Stimulated activated naive CD8-positive, alpha-beta T cell treated with anti-CD3 and anti-CD28 coated beads, Interleukin-15, Interleukin-2, amounts not matched to agents 100 ng/mL and 50 ng/mL, for 24 hours (primary cell): ENCODE measurements around the gene UTP4.
"Not testable (repeated sequence)": the region's sequence is repeated elsewhere in the genome, so short reads cannot be mapped to it uniquely, and the experiment has no call there.

ENCODE experiments used
- H3K27ac Mint-ChIP-seq: one replicate; pipeline ENCODE4 v1.8.0; 2021; ENCODE audit warnings: mild to moderate bottlenecking, mixed read lengths
- H3K27me3 Mint-ChIP-seq: one replicate; pipeline ENCODE4 v1.8.0; 2021; ENCODE audit warnings: mixed read lengths
- H3K36me3 Mint-ChIP-seq: one replicate; pipeline ENCODE4 v1.8.0; 2021; ENCODE audit warnings: low read depth, mixed read lengths
- H3K4me1 Mint-ChIP-seq: one replicate; pipeline ENCODE4 v1.8.0; 2021; ENCODE audit warnings: low read depth, mixed read lengths
- H3K4me3 Mint-ChIP-seq: one replicate; pipeline ENCODE4 v1.8.0; 2021; ENCODE audit warnings: mild to moderate bottlenecking, mixed read lengths
- H3K9me3 Mint-ChIP-seq: one replicate; pipeline ENCODE4 v1.8.0; 2021; ENCODE audit warnings: mixed read lengths

Gene UTP4

GRCh38 chr16:69133373-69133954 lies 1.0 kb downstream of the UTP4 start:
- peaks cover 56% of the 10 kb centered on the region for H3K36me3 Mint-ChIP-seq
- H3K27ac Mint-ChIP-seq: peak overlapping the region; percentile 94
- H3K4me1 Mint-ChIP-seq: peaks cover 60% of the 10 kb centered on the region
- peak overlapping the region; percentile 97 for H3K4me3 Mint-ChIP-seq
- no peaks in the 10 kb centered on the region for H3K9me3 Mint-ChIP-seq
- no peaks in the 10 kb centered on the region for H3K27me3 Mint-ChIP-seq

- no peaks in the 10 kb centered on the region for H3K27me3 Mint-ChIP-seq
- peaks cover 28% of the 10 kb centered on the region for H3K4me1 Mint-ChIP-seq
- peaks cover 81% of the 10 kb centered on the region for H3K36me3 Mint-ChIP-seq
- no peak overlapping the region for H3K4me3 Mint-ChIP-seq
- no peak overlapping the region for H3K27ac Mint-ChIP-seq
- no peaks in the 10 kb centered on the region for H3K9me3 Mint-ChIP-seq
These were observed 6.2 kb downstream of the UTP4 start for GRCh38 chr16:69138608-69139007.

GRCh38 chr16:69139464-69139863 lies 7.0 kb downstream of the UTP4 start:
- H3K27ac Mint-ChIP-seq, H3K27me3 Mint-ChIP-seq, H3K4me3 Mint-ChIP-seq, H3K9me3 Mint-ChIP-seq: not testable (repeated sequence)
- Mint-ChIP-seq H3K4me1 (peaks cover 20% of the 10 kb centered on the region), H3K36me3 (peaks cover 77% of the 10 kb centered on the region)

GRCh38 chr16:69141014-69141413 lies 8.6 kb downstream of the UTP4 start:
- peaks cover 82% of the 10 kb centered on the region for H3K36me3 Mint-ChIP-seq

GRCh38 chr16:69141936-69142335 lies 9.5 kb downstream of the UTP4 start:
- H3K4me3 Mint-ChIP-seq: no peak overlapping the region
- peaks cover 81% of the 10 kb centered on the region for H3K36me3 Mint-ChIP-seq
- peak overlapping the region; percentile 9 for H3K27ac Mint-ChIP-seq
- no peaks in the 10 kb centered on the region for H3K9me3 Mint-ChIP-seq
- H3K4me1 Mint-ChIP-seq: peaks cover 3% of the 10 kb centered on the region
- H3K27me3 Mint-ChIP-seq: no peaks in the 10 kb centered on the region

More at GRCh38 chr16:69141014-69141413, 8.6 kb downstream of the UTP4 start:
- Mint-ChIP-seq H3K4me3 (no peak overlapping the region), H3K27ac (no peak overlapping the region), H3K4me1 (peaks cover 13% of the 10 kb centered on the region), H3K9me3 (no peaks in the 10 kb centered on the region), H3K27me3 (no peaks in the 10 kb centered on the region)

- H3K9me3 Mint-ChIP-seq: no peaks in the 10 kb centered on the region
- H3K36me3 Mint-ChIP-seq: peaks cover 74% of the 10 kb centered on the region
- H3K4me1 Mint-ChIP-seq: no peaks in the 10 kb centered on the region
- H3K27ac Mint-ChIP-seq: no peak overlapping the region
- no peaks in the 10 kb centered on the region for H3K27me3 Mint-ChIP-seq
- no peak overlapping the region for H3K4me3 Mint-ChIP-seq
These were observed 10.7 kb downstream of the UTP4 start for GRCh38 chr16:69143116-69143515.

- peaks cover 66% of the 10 kb centered on the region for H3K36me3 Mint-ChIP-seq
- no peaks in the 10 kb centered on the region for H3K27me3 Mint-ChIP-seq
- H3K4me3 Mint-ChIP-seq: no peak overlapping the region
- no peaks in the 10 kb centered on the region for H3K9me3 Mint-ChIP-seq
- no peaks in the 10 kb centered on the region for H3K4me1 Mint-ChIP-seq
- no peak overlapping the region for H3K27ac Mint-ChIP-seq
These were observed 13.2 kb downstream of the UTP4 start for GRCh38 chr16:69145658-69146057.

GRCh38 chr16:69149621-69150020 lies 17.2 kb downstream of the UTP4 start:
- not testable (repeated sequence) for H3K27me3 Mint-ChIP-seq, H3K9me3 Mint-ChIP-seq, H3K4me3 Mint-ChIP-seq, H3K4me1 Mint-ChIP-seq, H3K27ac Mint-ChIP-seq
- H3K36me3 Mint-ChIP-seq: peaks cover 65% of the 10 kb centered on the region

- Mint-ChIP-seq H3K9me3 (no peaks in the 10 kb centered on the region), H3K36me3 (peaks cover 67% of the 10 kb centered on the region), H3K4me3 (no peak overlapping the region), H3K27me3 (no peaks in the 10 kb centered on the region), H3K27ac (no peak overlapping the region), H3K4me1 (no peaks in the 10 kb centered on the region)
These were observed 17.9 kb downstream of the UTP4 start for GRCh38 chr16:69150146-69150865.

GRCh38 chr16:69157196-69157595 lies 24.7 kb downstream of the UTP4 start:
- Mint-ChIP-seq H3K27me3 (no peaks in the 10 kb centered on the region), H3K4me3 (no peak overlapping the region), H3K27ac (peak overlapping the region; percentile 45), H3K4me1 (peaks cover 21% of the 10 kb centered on the region), H3K36me3 (peaks cover 72% of the 10 kb centered on the region), H3K9me3 (no peaks in the 10 kb centered on the region)

GRCh38 chr16:69160192-69160591 lies 27.7 kb downstream of the UTP4 start:
- Mint-ChIP-seq H3K4me1 (peaks cover 36% of the 10 kb centered on the region), H3K9me3 (no peaks in the 10 kb centered on the region), H3K27ac (no peak overlapping the region), H3K4me3 (no peak overlapping the region), H3K27me3 (no peaks in the 10 kb centered on the region), H3K36me3 (peaks cover 72% of the 10 kb centered on the region)

GRCh38 chr16:69165584-69165983 lies 33.1 kb downstream of the UTP4 start:
- no peaks in the 10 kb centered on the region for H3K27me3 Mint-ChIP-seq
- H3K27ac Mint-ChIP-seq: peak overlapping the region; percentile 92
- no peak overlapping the region for H3K4me3 Mint-ChIP-seq
- peaks cover 80% of the 10 kb centered on the region for H3K36me3 Mint-ChIP-seq
- peaks cover 59% of the 10 kb centered on the region for H3K4me1 Mint-ChIP-seq
- no peaks in the 10 kb centered on the region for H3K9me3 Mint-ChIP-seq

GRCh38 chr16:69166221-69166833 lies 33.9 kb downstream of the UTP4 start:
- H3K27ac Mint-ChIP-seq: peak overlapping the region; percentile 92
- peaks cover 80% of the 10 kb centered on the region for H3K36me3 Mint-ChIP-seq
- H3K4me3 Mint-ChIP-seq: peak overlapping the region; percentile 73
- no peaks in the 10 kb centered on the region for H3K27me3 Mint-ChIP-seq
- no peaks in the 10 kb centered on the region for H3K9me3 Mint-ChIP-seq
- peaks cover 65% of the 10 kb centered on the region for H3K4me1 Mint-ChIP-seq

- H3K27ac Mint-ChIP-seq: peak overlapping the region; percentile 92
- peaks cover 66% of the 10 kb centered on the region for H3K4me1 Mint-ChIP-seq
- H3K9me3 Mint-ChIP-seq: no peaks in the 10 kb centered on the region
- peaks cover 82% of the 10 kb centered on the region for H3K36me3 Mint-ChIP-seq
- peak overlapping the region; percentile 73 for H3K4me3 Mint-ChIP-seq
- H3K27me3 Mint-ChIP-seq: no peaks in the 10 kb centered on the region
These were observed 34.8 kb downstream of the UTP4 start for GRCh38 chr16:69166946-69167930.
